ENCODE results near the gene CLNS1A.
"Not testable (repeated sequence)": the region's sequence is repeated elsewhere in the genome, so short reads cannot be mapped to it uniquely, and the experiment has no call there.

Gene CLNS1A

DNA sequence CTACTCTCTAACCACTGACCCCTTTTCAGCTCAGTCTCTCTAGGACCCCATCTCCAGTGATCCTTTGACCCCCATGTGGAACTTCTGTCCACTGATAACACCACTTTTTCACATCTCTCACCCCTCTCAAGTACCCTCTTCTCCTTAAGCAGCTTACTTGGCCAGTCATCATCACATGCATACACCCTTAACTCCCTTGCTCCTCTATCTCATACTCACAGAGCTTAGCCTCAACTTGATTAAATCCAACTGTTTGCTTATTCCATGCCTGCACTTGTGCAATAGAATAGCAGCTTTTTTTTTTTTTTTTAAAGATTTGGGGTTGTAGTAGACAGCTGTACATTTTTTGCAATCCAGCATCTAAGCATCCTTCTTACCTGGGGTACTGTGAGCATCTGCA, 25.7 kb downstream of the CLNS1A start:
- DNase-seq: no peak

DNA sequence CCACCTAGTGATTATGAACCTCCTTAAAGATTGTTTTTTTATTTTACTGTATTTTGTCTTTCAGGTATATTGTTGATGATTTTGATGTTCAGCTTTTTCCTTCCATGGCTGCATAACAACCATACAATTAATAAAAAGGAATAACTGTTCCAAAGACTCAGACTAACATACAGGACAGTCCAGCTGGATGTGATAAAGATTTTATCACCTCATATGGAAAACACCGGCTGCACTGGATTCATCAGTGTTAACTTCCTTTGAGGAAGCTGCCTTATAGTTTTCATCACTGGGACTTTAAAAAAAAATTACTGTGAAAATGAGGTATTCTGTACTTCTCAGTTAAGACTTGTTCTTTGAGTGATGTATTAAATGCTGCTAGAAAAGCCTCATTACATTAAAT, 28.4 kb downstream of the CLNS1A start:
- DNase-seq: no peak

DNA sequence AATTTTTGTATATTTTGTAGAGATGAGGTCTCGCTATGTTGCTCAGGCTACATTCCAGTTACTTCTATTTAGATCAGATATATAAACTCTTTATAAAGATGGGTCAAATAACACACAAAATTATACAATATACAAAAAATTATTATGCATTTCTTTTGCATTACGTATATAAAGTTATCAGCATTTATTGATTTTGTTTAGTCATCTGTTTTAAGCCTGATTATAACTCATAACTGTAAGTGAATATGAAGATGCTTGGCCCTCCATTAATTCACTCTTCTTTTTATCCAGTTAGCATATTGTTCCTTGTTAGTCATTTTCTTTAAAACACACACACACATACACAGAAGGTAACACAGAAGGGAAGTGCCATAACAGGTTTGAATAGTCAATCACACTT, 33.3 kb downstream of the CLNS1A start:
- no peak for DNase-seq

DNA sequence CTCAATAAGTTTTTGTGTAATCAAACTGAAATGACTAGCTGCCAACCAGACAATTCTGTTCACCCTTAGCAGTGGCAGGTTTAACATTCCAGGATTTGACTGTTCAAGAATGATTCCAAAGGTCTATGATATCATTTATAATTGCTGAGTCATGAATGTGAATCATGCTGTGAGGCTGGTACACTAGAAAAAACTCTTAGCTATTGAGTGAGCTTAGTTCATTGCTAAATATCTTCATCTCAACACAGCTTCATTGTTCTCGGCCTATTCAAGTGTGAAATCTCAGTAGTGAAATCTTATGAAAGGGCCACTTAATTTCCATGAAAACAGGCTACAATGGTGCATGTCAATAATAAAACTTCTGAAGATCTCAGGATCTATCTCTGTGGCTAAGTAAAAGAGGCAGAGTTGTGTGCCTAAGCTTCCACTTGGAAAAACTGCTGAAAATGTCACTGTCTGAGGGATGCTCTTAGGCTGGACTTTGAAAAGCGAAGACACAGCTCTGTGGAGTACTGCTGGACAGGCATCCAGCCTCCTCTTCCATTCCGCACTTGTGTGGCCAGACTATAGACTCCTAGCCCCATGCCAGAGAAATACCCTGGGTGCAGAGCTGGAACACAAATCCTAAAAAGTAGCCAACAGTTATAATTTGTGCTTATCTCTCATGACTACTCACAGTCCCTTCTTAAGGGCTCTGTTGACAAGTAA, 35.1 kb downstream of the CLNS1A start:
- DNase-seq: no peak

DNA sequence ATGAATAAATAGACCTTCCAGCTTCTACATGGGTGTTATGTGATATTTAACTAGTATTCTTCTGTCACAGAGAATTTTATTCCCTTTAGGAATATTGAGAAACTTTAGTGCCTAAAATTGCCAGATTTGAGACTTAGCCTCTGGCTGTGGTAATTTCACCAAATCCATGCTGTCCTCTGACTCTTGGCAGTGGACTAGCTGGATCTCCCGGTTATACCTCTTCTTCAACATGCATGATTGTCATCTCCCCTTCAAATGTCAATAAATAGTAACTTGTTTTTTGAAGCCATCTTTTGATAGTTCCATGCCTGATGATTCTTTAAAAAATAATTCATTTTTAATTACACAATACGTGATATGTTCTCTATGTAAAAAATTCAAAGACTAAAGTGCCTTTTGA, 39.4 kb downstream of the CLNS1A start:
- no peak for DNase-seq

DNA sequence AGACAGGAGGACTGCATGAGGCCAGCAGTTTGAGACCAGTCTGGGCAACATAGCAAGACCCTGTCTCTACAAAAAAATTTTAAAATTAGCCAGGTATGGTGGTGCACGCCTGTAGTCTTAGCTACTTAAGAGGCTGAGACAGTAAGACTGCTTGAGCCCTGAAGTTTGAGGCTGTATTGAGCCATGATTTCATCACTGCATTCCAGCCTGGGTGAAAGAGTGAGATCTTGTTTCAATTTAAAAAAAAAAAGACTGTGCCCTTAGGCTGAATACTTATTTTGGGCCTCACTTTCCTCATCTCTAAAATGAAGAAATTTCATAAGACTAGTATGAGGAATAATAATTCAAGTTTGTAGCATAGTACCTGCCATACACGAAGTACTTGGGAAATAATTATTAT, 41.0 kb downstream of the CLNS1A start:
- no peak for DNase-seq

DNA sequence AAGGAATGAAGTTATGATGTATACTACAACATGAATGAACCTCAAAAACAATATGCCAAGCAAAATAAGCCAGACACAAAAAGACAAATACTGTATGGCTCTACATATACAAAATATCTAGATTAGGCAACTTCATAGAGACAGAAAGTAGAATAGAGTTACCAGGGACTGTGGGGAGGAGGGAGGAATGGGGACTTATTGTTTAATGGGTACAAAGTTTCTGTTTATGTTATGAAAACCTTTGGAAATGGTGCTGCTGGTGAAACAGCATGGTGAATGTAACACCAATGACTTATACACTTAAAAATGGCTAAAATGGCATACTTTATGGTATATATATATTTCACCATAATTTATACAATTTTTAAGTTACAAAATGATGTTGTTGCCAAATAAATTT, 43.7 kb downstream of the CLNS1A start:
- no peak for DNase-seq

DNA sequence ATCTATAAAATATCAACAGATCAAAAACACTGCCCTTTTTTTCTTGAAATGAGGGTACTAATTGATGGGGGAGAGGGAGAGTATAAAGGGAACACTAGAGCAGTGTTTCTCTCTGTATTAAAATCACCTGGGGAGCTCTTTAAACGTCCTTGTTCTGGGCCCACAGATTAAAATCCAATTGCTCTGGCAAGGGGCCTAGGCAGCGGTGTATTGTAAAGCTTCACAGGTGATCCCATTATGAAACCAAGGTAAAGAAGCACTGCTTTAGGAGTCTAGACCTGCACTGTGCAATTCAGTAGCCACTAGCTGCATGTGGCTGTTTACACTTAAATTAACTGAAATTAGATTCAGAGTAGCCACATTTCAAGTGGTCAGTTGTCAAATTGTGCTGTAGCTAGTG, 44.9 kb downstream of the CLNS1A start:
- DNase-seq: no peak

DNA sequence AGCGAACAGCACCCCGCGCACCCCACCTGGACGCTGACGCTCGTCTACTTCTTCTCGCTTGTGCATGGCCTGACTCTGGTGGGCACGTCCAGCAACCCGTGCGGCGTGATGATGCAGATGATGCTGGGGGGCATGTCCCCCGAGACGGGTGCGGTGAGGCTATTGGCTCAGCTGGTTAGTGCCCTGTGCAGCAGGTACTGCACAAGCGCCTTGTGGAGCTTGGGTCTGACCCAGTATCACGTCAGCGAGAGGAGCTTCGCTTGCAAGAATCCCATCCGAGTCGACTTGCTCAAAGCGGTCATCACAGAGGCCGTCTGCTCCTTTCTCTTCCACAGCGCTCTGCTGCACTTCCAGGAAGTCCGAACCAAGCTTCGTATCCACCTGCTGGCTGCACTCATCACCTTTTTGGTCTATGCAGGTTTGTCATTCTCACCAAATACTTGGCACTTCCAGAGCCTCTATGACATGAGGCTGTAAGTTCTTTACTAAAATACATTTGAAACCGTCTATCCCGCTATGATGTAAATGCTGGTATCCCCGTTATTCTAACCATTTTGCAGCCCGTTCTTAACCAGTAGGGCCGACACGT, 47.3 kb downstream of the CLNS1A start:
- DNase-seq: no peak

DNA sequence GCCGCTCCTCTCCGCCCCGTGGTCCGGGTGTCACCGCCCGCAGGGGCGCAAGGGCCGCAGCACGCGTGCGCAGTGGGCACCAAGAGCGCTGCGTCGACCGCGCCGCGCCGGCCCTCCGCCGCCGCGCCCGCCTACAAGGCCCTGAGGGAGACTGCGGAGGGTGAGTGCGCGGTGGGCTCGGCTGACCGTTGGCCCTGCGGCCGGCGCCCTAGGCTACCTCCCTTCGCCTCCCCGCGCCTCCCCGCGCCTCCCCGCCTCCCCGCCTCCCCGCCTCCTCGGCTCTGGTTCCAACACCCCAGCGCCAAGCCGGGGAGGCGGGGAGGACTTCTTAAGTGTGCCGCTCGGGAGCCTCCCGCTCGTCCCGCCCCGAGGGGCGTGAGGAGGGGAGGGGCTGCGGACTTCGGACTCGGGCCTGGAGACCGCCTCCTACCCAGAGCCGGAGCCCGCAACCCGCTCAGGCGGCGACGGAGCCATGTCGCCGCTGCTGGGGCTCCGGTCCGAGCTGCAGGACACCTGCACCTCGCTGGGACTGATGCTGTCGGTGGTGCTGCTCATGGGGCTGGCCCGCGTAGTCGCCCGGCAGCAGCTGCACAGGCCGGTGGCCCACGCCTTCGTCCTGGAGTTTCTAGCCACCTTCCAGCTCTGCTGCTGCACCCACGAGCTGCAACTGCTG, 47.9 kb downstream of the CLNS1A start, which contains the start of gene AQP11:
TSS of gene AQP11 (plus strand) at position 433 of the 673 bp plus-strand sequence. CDS start at position 473, 40 bp downstream.
- peak; percentile 54 for DNase-seq

DNA sequence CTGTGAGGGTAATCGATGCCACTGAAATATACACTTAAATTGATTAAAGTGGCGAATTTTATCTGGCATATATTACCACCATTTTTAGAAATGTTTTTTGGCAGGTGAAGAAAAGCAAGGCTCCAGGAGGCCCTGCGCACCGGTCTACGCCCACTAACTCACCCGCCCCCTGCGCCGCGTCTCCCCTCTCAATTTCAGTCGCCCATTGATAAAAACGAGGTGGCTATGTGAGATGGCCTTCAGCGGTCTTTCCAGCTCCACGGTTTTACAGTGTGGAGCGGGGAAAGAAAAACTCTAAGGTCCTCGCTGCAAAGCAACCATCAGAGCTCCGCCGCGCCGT, 48.4 kb downstream of the CLNS1A start:
- DNase-seq: no peak

DNA sequence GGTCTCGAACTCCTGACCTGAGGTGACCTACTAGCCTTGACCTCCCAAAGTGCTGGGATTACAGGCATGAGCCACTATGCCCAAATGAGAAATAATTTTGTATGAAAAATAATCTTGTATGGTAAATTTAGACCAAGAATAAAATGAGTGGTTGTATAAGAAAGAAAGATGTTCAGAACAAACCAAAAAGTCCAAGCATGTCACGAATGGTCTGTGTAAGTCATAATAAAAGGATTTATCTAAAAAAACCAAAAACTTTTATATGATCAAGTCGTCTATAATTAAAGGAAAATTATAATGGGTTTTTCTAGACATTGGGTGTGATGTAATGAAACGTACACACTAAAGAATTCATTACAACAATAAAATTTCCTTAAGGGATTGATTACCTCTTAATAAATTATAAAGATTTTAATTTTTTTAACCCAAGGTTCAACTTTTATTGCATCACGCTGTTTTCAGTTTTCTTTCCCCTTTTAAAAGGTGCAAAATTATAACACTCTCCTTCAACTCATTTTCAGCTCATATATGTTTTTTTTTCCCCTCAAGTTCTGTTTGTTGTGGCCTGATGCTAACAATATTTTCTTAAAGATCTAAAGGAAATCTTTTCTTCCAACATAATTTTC, 56.8 kb downstream of the CLNS1A start:
- no peak for DNase-seq

DNA sequence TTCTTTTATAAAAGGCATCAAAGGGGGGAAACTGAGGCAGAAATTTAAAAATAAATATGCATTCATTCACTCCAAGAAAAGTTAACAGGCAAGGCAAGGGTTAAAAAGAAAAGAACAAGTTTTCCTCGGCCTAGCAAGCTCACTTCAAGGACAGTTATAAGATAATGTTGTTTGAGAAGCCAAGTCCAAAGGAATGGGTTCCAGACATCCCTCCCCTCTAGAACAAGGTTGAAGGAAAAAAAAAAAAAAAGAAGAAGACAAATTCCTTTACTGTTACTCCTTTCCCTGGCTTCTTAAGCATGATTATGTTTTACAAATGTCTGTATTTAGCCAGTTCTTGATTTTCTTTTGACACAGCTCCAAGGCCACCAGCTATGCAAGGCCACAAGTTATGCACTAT, 62.2 kb downstream of the CLNS1A start:
- DNase-seq: not testable (repeated sequence)

DNA sequence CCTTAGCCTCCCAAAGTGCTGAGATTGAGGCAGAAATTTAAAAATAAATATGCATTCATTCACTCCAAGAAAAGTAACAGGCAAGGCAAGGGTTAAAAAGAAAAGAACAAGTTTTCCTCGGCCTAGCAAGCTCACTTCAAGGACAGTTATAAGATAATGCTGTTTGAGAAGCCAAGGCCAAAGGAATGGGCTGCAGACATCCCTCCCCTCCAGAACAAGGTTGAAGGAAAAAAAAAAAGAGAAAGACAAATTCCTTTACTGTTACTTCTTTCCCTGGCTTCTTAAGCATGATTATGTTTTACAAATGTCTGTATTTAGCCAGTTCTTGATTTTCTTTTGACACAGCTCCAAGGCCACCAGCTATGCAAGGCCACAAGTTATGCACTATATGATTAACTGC, 66.7 kb downstream of the CLNS1A start:
- DNase-seq: not testable (repeated sequence)

DNA sequence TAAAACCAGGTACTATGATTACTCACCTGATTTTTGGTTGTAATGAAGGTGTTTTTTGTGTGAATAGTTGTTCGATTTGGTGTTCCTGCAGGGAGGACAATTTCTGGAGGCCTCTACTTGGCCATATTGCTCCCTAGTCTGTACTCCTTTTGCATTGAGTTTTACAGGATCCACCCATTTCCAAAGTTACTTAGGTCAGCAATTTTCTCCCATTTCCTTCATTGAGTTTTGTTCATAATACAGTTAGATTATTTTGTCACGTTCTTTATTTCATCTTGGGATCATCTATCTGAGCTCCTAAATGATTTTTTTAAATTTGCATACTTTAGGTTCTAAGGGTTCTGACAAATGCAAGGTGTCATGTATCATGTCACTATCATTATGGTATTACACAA, 67.9 kb downstream of the CLNS1A start:
- no peak for DNase-seq

DNA sequence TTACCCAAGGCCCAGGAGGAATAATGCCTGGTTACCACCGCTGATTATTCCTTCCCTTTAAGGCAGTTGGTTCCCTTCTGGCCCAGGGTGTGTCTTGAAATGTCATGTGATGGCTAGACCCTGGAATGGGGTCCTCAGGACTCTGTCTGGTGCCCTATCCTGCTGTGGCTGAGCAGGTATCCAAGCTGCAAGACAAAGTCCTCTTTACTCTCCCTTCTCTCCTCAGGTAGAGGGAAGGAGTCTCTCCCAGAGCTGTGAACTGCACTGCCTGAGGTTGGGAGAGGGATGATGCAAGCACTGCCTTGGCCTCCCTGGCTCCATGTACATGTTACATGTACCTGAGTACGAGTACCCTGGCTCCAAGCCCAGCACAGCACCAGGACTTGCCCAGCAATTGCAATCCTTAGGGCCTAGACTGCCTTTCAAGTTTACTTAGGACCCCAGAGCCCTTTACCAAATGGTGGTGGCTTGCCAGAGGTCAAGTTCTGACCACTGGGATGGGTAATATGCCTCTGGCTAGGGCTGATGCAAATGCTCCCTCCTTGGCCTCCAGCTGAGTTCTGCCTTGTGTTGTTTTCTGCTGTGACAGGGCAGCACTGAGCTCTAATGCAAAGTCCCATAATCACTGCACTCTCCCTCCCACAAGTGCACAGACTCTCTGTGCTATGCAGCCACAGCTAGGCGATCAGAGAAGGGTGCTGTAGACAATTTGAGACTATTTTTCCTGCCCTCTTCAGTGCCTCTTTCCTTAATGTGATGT, 68.5 kb downstream of the CLNS1A start:
- DNase-seq: no peak

DNA sequence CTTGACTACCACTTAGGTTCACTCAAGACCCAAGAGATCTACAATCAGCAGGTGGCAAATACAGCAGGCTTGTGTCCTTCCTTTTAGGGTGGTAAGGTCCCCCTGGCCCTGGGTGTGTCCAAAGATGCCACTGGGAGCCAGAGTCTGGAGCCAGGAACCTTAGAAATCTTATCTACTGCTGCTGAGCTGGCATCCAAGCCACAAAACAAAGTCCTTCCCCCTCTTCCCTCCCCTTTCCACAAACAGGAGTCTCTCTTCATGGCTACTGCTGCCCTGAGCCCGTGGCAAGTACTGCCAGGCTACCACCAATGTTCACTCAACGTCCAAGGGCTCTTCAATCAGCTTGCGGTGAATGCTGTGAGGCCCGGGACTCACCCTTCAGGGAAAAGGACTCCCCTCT, 69.3 kb downstream of the CLNS1A start:
- no peak for DNase-seq

Data from DMS 273 treated with DMSO at 0.1 percent for 48 hours (cell line).